T47D (cell line): ENCODE data around the gene UGT2B11.
"Not testable (repeated sequence)": the region's sequence is repeated elsewhere in the genome, so short reads cannot be mapped to it uniquely, and the experiment has no call there.

Experiments
- DNase-seq, 2 experiments: peaks; one replicate each; pipeline versions ENCODE4 v3.0.0 to v3.0.0-alpha.2; 2011 to 2012; ENCODE audit warnings: low read depth in 1 of 2, low spot score in 1 of 2
- JUND ChIP-seq: IDR thresholded peaks from 2 replicates; pipeline ENCODE4 v1.6.1; 2012; ENCODE audit warnings: low read depth
- in situ Hi-C: cut with HindIII; loops from 2 replicates; pipeline ENCODE4 v1.10.0; 2016; ENCODE audit warnings: low sequenced_read_pairs, low pct_unique_long_range_greater_than_20kb

The UGT2B11 gene

GRCh38 chr4:69196209-69196965 is 18.2 kb downstream of the UGT2B11 start:
- TF ChIP-seq JUND: no peak
- in situ Hi-C loops: no loop called here
- DNase-seq: no peak

GRCh38 chr4:69194166-69194565 is 20.4 kb downstream of the UGT2B11 start:
- in situ Hi-C loops: no loop called here
- TF ChIP-seq JUND: no peak
- no peak for DNase-seq

DNA sequence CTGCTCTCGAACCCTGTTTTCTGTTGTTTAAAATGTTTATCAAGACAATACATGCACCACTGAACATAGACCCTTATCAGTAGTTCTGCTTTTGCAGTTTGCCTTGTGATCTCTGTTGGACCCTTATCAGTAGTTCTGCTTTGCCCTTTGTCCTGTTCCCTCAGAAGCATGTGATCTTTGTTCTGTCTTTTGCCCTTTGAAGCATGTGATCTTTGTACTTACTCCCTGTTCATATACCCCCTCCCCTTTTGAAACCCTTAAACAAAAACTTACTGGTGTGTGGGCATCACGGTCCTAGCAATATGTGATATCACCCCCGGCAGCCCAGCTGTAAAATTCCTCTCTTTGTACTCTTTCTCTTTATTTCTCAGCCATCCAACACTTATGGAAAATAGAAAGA is 22.6 kb downstream of the UGT2B11 start:
- DNase-seq, in situ Hi-C loops: not testable (repeated sequence)

GRCh38 chr4:69190621-69191020 is 23.9 kb downstream of the UGT2B11 start:
- in situ Hi-C loops, DNase-seq: not testable (repeated sequence)

DNA sequence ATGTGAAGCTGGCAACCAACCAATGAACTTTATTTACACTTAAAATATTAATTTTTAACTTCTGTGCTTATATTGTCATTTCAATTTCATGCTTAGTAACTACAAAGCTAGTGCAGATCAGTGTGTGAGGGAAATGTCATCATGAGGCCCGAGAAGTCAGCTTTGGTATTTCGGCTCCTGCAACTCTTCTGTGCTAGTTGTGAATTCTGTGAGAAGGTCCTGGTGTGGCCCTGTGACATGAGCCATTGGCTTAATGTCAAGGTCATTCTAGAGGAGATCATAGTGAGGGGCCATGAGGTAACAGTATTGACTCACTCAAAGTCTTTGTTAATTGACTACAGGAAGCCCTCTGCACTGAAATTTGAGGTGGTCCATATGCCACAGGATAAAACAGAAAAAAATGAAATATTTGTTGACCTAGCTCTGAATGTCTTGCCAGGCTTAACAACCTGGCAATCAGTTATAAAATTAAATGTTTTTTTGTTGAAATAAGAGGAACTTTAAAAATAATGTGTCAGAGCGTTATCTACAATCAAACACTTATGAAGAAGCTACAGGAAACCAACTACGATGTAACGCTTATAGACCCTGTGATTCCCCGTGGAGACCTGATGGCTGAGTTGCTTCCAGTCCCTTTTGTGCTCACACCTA is 32.9 kb downstream of the UGT2B11 start:
- DNase-seq, in situ Hi-C loops: not testable (repeated sequence)

DNA sequence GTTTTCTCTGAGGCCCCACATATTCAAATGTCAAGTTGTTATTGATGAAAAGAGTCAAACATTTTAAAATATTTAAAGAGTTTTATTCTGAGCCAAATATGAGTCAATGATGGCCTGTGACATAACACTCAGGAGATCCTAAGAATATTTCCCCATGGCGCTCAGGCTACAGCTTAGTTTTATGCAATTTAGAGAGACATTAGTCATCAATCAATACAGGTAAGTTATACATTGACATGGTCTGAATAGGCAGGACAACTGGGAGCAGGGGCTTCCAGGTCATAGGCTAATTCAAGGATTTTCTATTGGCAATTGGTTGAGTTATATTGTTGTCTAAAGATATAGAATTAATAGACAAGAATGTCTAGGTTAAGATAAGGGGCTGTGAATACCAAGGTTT is 34.7 kb downstream of the UGT2B11 start:
- in situ Hi-C loops, DNase-seq: not testable (repeated sequence)

GRCh38 chr4:69178751-69179205 is 35.8 kb downstream of the UGT2B11 start:
- in situ Hi-C loops: not testable (repeated sequence)
- DNase-seq: peak in 1 of 2 experiments; percentile 42

- DNase-seq: peak in 1 of 2 experiments; percentile 64
- in situ Hi-C loops: not testable (repeated sequence)
Measured at GRCh38 chr4:69170233-69171134, 44.1 kb downstream of the UGT2B11 start.

- in situ Hi-C loops: not testable (repeated sequence)
Measured at GRCh38 chr4:69169171-69169570, 45.4 kb downstream of the UGT2B11 start.

DNA sequence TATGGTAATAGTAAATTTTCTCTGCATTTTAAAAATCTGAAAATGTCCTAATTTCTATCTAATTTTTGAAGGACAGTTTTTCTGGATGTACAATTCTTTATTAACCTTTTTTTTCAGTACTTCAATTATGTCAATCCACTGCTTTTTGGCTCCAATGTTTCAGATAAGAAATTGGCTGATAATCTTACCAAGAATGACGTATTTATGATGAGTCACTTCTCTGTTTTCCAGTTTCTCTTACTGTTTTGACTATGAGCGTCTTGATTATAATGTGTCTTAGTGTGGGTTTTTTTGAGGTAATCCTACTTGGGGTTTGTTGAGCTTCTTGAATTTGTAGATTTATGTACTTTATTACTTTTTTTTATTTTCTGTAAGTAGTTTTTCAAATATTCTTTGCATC is 47.2 kb downstream of the UGT2B11 start:
- TF ChIP-seq JUND: no peak
- in situ Hi-C loops: no loop called here
- DNase-seq: no peak

More at GRCh38 chr4:69169171-69169570, 45.4 kb downstream of the UGT2B11 start:
- DNase-seq: not testable (repeated sequence)

GRCh38 chr4:69166376-69166775 is 48.2 kb downstream of the UGT2B11 start:
- DNase-seq, in situ Hi-C loops: not testable (repeated sequence)

DNA sequence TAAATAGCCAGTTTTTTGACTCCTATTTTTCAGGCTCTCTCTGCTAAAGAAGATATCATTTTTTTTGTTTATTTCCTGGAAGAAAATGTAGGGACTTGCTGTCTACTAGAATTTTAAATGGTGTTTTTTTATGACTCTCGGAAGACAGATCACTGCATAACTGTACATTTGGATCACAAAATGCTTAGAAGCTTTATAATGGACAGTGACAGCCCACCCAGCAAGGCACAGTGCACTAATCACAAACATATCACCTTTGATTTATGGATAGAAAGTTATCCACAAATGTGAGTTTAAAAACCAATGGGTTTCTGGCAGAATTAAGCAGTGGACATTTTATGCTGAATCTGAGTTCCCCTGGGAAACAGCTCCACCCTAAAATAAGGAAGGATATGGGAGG is 48.8 kb downstream of the UGT2B11 start:
- DNase-seq, in situ Hi-C loops: not testable (repeated sequence)

DNA sequence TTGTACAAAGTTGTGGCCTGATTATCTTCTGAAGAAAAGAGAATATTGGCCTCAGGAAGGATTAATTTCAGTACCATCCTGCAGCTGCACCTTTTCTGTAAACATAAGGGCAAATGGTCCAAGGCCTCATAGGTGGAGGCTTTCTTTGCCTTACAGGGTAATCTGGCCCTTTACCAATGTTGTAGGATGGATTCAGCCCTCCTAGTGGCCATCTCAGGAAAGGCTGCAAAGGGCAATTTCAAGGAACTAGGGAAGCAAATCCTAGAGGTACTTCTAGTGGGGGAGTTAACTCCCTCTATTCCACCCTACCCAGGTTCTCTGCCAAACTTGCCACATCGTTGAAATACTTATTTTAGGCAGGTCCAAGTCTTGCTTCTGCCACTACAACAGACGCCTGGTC is 57.6 kb downstream of the UGT2B11 start:
- peak in 1 of 2 experiments; percentile 29 for DNase-seq
- in situ Hi-C loops: no loop called here
- no peak for TF ChIP-seq JUND
